Panc1 (cell line): ENCODE data around the gene CHD6.

Experiments
- CTCF ChIP-seq: fragments of 450-650 bp; IDR thresholded peaks from 2 replicates; pipeline ENCODE4 v1.5.1; 2017; ENCODE audit warnings: mild to moderate bottlenecking
- POLR2AphosphoS5 ChIP-seq: IDR thresholded peaks from 2 replicates; pipeline ENCODE4 v1.6.1; 2012; ENCODE audit warnings: mild to moderate bottlenecking, low read depth, low read length, moderate library complexity

- no peak for TF ChIP-seq POLR2AphosphoS5
- no peak for TF ChIP-seq CTCF
Measured at GRCh38 chr20:41444821-41445220, 173.4 kb downstream of the CHD6 start.
